WTC11 (cell line): ENCODE measurements around the gene LDLR. TPM values are rescaled to one million over a fixed set of nuclear protein-coding genes. Genes with fewer than 3 reads are reported as not detected.
"Not testable (repeated sequence)": the region's sequence is repeated elsewhere in the genome, so short reads cannot be mapped to it uniquely, and the experiment has no call there.

Experiments used
- ATAC-seq: fragments of 200-7000 bp; cut with Tn5 transposase; 2 replicates; pipeline ENCODE4 v1.10.0; 2021; ENCODE audit warnings: mild to moderate bottlenecking, moderate library complexity
- CTCF ChIA-PET: fragments of 300-600 bp; sonication (Branson Sonifier 250); formaldehyde crosslinking; loops from one replicate; lab custom pipeline; 2021; ENCODE audit warnings: antibody characterized with exemption; lab: Charles Lee
- POLR2A ChIA-PET: fragments of 350-600 bp; sonication (Branson Sonifier 250); formaldehyde crosslinking; loops from one replicate; lab custom pipeline; 2021; ENCODE audit warnings: antibody characterized with exemption; lab: Charles Lee
- DNase-seq: peaks from one replicate; pipeline ENCODE4 v3.0.0; 2021; ENCODE audit warnings: low spot score
- H3K27ac Mint-ChIP-seq: 2 replicates; pipeline ENCODE4 v1.8.0; 2021; ENCODE audit warnings: mixed read lengths
- H3K27me3 Mint-ChIP-seq: 2 replicates; pipeline ENCODE4 v1.8.0; 2021; ENCODE audit warnings: low read depth, mild to moderate bottlenecking, moderate library complexity, mixed read lengths
- H3K36me3 Mint-ChIP-seq: 2 replicates; pipeline ENCODE4 v1.8.0; 2021; ENCODE audit warnings: mixed read lengths
- H3K4me1 Mint-ChIP-seq: 2 replicates; pipeline ENCODE4 v1.8.0; 2022; ENCODE audit warnings: mixed read lengths
- H3K4me3 Mint-ChIP-seq: 2 replicates; pipeline ENCODE4 v1.8.0; 2021; ENCODE audit warnings: mild to moderate bottlenecking, moderate library complexity, mixed read lengths
- H3K9me3 Mint-ChIP-seq: 2 replicates; pipeline ENCODE4 v1.8.0; 2021; ENCODE audit warnings: mixed read lengths
- CTCF ChIP-seq: fragments of 200-600 bp; IDR thresholded peaks from 2 replicates; pipeline ENCODE4 v1.8.0; 2022; ENCODE audit warnings: antibody characterized with exemption
- ERG ChIP-seq: fragments of 250-450 bp; sonication (Bioruptor Pico); IDR thresholded peaks from 2 replicates; pipeline ENCODE4 v1.8.0; 2021; ENCODE audit warnings: mild to moderate bottlenecking
- ESRRA ChIP-seq: sonication (generic); formaldehyde crosslinking; IDR thresholded peaks from 2 replicates; pipeline ENCODE4 v1.8.1; 2022; ENCODE audit warnings: mild to moderate bottlenecking, missing genetic modification reagents, borderline replicate concordance
- FOXK1 ChIP-seq: sonication (generic); formaldehyde crosslinking; IDR thresholded peaks from 2 replicates; pipeline ENCODE4 v1.8.0; 2022; ENCODE audit warnings: mild to moderate bottlenecking, moderate library complexity, missing genetic modification reagents
- FOXP1 ChIP-seq: sonication (generic); formaldehyde crosslinking; IDR thresholded peaks from 2 replicates; pipeline ENCODE4 v1.8.0; 2022; ENCODE audit warnings: missing genetic modification reagents, mild to moderate bottlenecking, moderate library complexity, borderline replicate concordance
- GABPB1 ChIP-seq: sonication (generic); formaldehyde crosslinking; IDR thresholded peaks from 2 replicates; pipeline ENCODE4 v1.8.1; 2023; ENCODE audit warnings: mild to moderate bottlenecking, missing genetic modification reagents
- HMGXB4 ChIP-seq: sonication (generic); formaldehyde crosslinking; IDR thresholded peaks from 2 replicates; pipeline ENCODE4 v1.8.1; 2023; ENCODE audit warnings: mild to moderate bottlenecking, moderate library complexity, missing genetic modification reagents
- IRF1 ChIP-seq: sonication (generic); formaldehyde crosslinking; IDR thresholded peaks from 2 replicates; pipeline ENCODE4 v1.8.0; 2023; ENCODE audit warnings: missing genetic modification reagents
- MXD4 ChIP-seq: fragments of 250-450 bp; sonication (Bioruptor Pico); IDR thresholded peaks from 2 replicates; pipeline ENCODE4 v1.8.0; 2021; ENCODE audit warnings: mild to moderate bottlenecking, moderate library complexity, borderline replicate concordance
- MYBL2 ChIP-seq: sonication (generic); formaldehyde crosslinking; IDR thresholded peaks from 2 replicates; pipeline ENCODE4 v1.8.1; 2023; ENCODE audit warnings: mild to moderate bottlenecking, moderate library complexity, missing genetic modification reagents
- RORB ChIP-seq: fragments of 250-450 bp; sonication (Bioruptor Pico); IDR thresholded peaks from 2 replicates; pipeline ENCODE4 v1.9.0; 2021; ENCODE audit warnings: mild to moderate bottlenecking
- STAT6 ChIP-seq: sonication (generic); formaldehyde crosslinking; conservative IDR thresholded peaks from 2 replicates; pipeline ENCODE4 v1.8.1; 2023; ENCODE audit warnings: mild to moderate bottlenecking, low read depth, missing genetic modification reagents, moderate library complexity
- TP53 ChIP-seq: sonication (generic); formaldehyde crosslinking; IDR thresholded peaks from 2 replicates; pipeline ENCODE4 v1.8.1; 2023; ENCODE audit warnings: mild to moderate bottlenecking, missing genetic modification reagents
- USF1 ChIP-seq: sonication (generic); formaldehyde crosslinking; IDR thresholded peaks from 2 replicates; pipeline ENCODE4 v1.8.0; 2022; ENCODE audit warnings: mild to moderate bottlenecking, missing genetic modification reagents
- ZBTB21 ChIP-seq: sonication (generic); formaldehyde crosslinking; IDR thresholded peaks from 2 replicates; pipeline ENCODE4 v1.8.1; 2023; ENCODE audit warnings: mild to moderate bottlenecking, missing genetic modification reagents, borderline replicate concordance
- ZNF232 ChIP-seq: sonication (generic); formaldehyde crosslinking; IDR thresholded peaks from 2 replicates; pipeline ENCODE4 v1.8.0; 2022; ENCODE audit warnings: mild to moderate bottlenecking, missing genetic modification reagents
- ZNF512 ChIP-seq: sonication (generic); formaldehyde crosslinking; IDR thresholded peaks from 2 replicates; pipeline ENCODE4 v1.8.1; 2022; ENCODE audit warnings: missing genetic modification reagents, borderline replicate concordance
- total RNA-seq: library from RNA; stranded (reverse); gene quantifications from 3 replicates; pipeline ENCODE4 v1.2.3, GENCODE V29; 2021

LDLR gene
- total RNA-seq, 1 experiment from 2014 or later, result 98.9 TPM

- TF ChIP-seq IRF1 (CRISPR knock-in tag) (no peak), FOXK1 (CRISPR knock-in tag) (no peak), GABPB1 (no peak)
- Mint-ChIP-seq H3K27ac (peak overlapping the region; percentile 86), H3K4me3 (no peak overlapping the region), H3K36me3 (peaks cover 53% of the 10 kb centered on the region), H3K9me3 (no peaks in the 10 kb centered on the region), H3K27me3 (no peaks in the 10 kb centered on the region), H3K4me1 (peaks cover 46% of the 10 kb centered on the region)
- DNase-seq (no peak), ATAC-seq (no peak)
- ChIA-PET POLR2A (no interaction called here), CTCF (interaction anchor here (0.6 to 3.8 kb wide), 3 partner anchors 24 to 158 kb away, joined by 3 to 22 read pairs (median 5); no protein-coding TSS in a partner anchor)
Measured at GRCh38 chr19:11094520-11094894, 5.2 kb downstream of the LDLR start.

GRCh38 chr19:11096210-11096841 lies 7.1 kb downstream of the LDLR start:
- TF ChIP-seq ZNF512 (CRISPR knock-in tag) (no peak), CTCF (no peak), ESRRA (CRISPR knock-in tag) (no peak), RORB (CRISPR knock-in tag) (no peak), FOXP1 (CRISPR knock-in tag) (no peak), TP53 (CRISPR knock-in tag) (no peak), STAT6 (CRISPR knock-in tag) (no peak), MXD4 (no peak), USF1 (CRISPR knock-in tag) (no peak), ZBTB21 (CRISPR knock-in tag) (no peak), ERG (no peak), ZNF232 (CRISPR knock-in tag) (no peak), HMGXB4 (CRISPR knock-in tag) (no peak), MYBL2 (CRISPR knock-in tag) (no peak), FOXK1 (CRISPR knock-in tag) (no peak)
- TF ChIP-seq, all 79 proteins: peak for 0
- DNase-seq (no peak), ATAC-seq (no peak)
- CTCF ChIA-PET, result interaction anchor here (1.7 to 3.8 kb wide), 2 partner anchors 30 to 61 kb away, joined by 10 to 22 read pairs; no protein-coding TSS in a partner anchor
- Mint-ChIP-seq H3K36me3 (peaks cover 67% of the 10 kb centered on the region), H3K4me1 (peaks cover 42% of the 10 kb centered on the region), H3K9me3 (no peaks in the 10 kb centered on the region), H3K27ac (peak overlapping the region; percentile 90), H3K4me3 (no peak overlapping the region), H3K27me3 (no peaks in the 10 kb centered on the region)
- POLR2A ChIA-PET, result no interaction called here

GRCh38 chr19:11097367-11097766 lies 8.1 kb downstream of the LDLR start:
- Mint-ChIP-seq H3K4me1 (peaks cover 35% of the 10 kb centered on the region), H3K27ac (peak overlapping the region; percentile 85), H3K36me3 (peaks cover 69% of the 10 kb centered on the region)
- H3K4me3 Mint-ChIP-seq, H3K27me3 Mint-ChIP-seq, ATAC-seq, H3K9me3 Mint-ChIP-seq, POLR2A ChIA-PET, DNase-seq: not testable (repeated sequence)
- CTCF ChIA-PET, result interaction anchor here (1.7 kb wide), 1 partner anchor 62 kb away, joined by 10 read pairs; no protein-coding TSS in a partner anchor
